ENCODE measurements around the gene ITGAE.

The ITGAE gene

DNA sequence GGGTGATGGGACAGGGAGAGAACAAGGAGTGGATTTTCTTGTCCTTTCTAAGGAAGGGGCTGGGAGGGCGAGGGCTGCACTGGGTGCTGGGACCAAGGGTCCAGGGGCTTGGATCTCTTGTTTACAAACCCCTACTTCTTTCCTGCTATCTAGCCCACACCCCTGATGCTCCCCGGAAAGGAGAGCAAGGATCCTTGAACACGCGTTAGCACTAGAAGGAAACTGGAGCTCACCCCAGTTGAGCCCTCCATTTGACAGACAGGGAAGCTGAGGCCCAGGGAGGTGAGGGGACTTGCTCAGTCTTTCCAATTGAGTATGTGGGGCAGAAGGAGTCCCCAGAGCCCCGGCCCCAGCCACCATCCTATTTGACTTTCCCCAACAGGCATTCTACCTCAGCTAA, 4.6 kb upstream of the ITGAE start:
- Histone ChIP-seq H3K4me1 (ENCODE audit: insufficient read depth, low read length, poor library complexity, severe bottlenecking) (peaks cover 9% of the 10 kb centered on the region), H3K4me2 (ENCODE audit: low read depth, low read length, poor library complexity, severe bottlenecking) (no peak overlapping the region), H3K79me2 (ENCODE audit: insufficient read depth, low read length) (no peaks in the 10 kb centered on the region), H3K27me3 (ENCODE audit: insufficient read depth, low read length, poor library complexity, severe bottlenecking) (no peaks in the 10 kb centered on the region), H3K9me3 (ENCODE audit: insufficient read depth, low read depth, low read length) (no peaks in the 10 kb centered on the region), H3K36me3 (ENCODE audit: insufficient read depth, low read length) (peaks cover 24% of the 10 kb centered on the region; the same call in 1 of the 2 replicates), H3K4me3 (ENCODE audit: low read length, poor library complexity, severe bottlenecking) (no peak overlapping the region), H3F3A (ENCODE audit: low read depth) (no peaks in the 10 kb centered on the region), H3K9me2 (replicated peaks; ENCODE audit: low read depth, low read length) (no peaks in the 10 kb centered on the region), H3K9ac (ENCODE audit: low read depth, low read length, poor library complexity, severe bottlenecking) (no peak overlapping the region), H2AFZ (ENCODE audit: low read length) (no peak overlapping the region), H4K20me1 (ENCODE audit: insufficient read depth, low read length, poor library complexity, severe bottlenecking) (no peaks in the 10 kb centered on the region)
- TF ChIP-seq EZH2phosphoT487 (IDR thresholded peaks at IDR 0.05; ENCODE audit: borderline replicate concordance): no peak
- TF ChIP-seq, protein P1, sequence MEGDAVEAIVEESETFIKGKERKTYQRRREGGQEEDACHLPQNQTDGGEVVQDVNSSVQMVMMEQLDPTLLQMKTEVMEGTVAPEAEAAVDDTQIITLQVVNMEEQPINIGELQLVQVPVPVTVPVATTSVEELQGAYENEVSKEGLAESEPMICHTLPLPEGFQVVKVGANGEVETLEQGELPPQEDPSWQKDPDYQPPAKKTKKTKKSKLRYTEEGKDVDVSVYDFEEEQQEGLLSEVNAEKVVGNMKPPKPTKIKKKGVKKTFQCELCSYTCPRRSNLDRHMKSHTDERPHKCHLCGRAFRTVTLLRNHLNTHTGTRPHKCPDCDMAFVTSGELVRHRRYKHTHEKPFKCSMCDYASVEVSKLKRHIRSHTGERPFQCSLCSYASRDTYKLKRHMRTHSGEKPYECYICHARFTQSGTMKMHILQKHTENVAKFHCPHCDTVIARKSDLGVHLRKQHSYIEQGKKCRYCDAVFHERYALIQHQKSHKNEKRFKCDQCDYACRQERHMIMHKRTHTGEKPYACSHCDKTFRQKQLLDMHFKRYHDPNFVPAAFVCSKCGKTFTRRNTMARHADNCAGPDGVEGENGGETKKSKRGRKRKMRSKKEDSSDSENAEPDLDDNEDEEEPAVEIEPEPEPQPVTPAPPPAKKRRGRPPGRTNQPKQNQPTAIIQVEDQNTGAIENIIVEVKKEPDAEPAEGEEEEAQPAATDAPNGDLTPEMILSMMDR (conservative IDR thresholded peaks at IDR 0.05; ENCODE audit: low read length): no peak

DNA sequence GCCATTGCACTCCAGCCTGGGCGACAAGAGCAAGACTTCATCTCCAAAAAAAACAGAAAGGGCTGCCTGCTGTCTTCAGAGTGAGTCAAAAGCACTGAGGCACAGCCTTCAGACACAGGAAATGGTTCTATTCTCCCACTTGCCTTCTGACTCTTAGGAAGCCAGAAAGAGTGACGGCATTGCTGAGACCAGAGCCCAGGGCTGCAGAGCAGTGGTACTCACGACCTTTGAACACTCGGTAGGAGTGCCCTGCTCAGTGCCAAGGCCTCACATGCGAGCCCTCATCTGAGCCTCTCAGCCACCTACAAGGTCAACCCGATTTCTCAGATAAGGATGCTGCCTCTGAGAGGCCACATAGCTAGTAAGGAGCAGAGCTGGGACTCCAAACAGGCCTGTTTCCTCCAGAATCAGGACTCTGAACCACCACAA, 3.5 kb upstream of the ITGAE start:
- Histone ChIP-seq H3F3A (ENCODE audit: low read depth) (no peaks in the 10 kb centered on the region), H3K9me2 (replicated peaks; ENCODE audit: low read depth, low read length) (no peaks in the 10 kb centered on the region), H2AFZ (ENCODE audit: low read length) (no peak overlapping the region), H3K9ac (ENCODE audit: low read depth, low read length, poor library complexity, severe bottlenecking) (no peak overlapping the region), H3K4me1 (ENCODE audit: insufficient read depth, low read length, poor library complexity, severe bottlenecking) (peaks cover 17% of the 10 kb centered on the region), H3K4me3 (ENCODE audit: low read length, poor library complexity, severe bottlenecking) (no peak overlapping the region), H3K79me2 (ENCODE audit: insufficient read depth, low read length) (no peaks in the 10 kb centered on the region), H3K4me2 (ENCODE audit: low read depth, low read length, poor library complexity, severe bottlenecking) (no peak overlapping the region), H3K27me3 (ENCODE audit: insufficient read depth, low read length, poor library complexity, severe bottlenecking) (no peaks in the 10 kb centered on the region), H3K36me3 (ENCODE audit: insufficient read depth, low read length) (peaks cover 15% of the 10 kb centered on the region; the same call in 1 of the 2 replicates), H3K9me3 (ENCODE audit: insufficient read depth, low read depth, low read length) (no peaks in the 10 kb centered on the region), H4K20me1 (ENCODE audit: insufficient read depth, low read length, poor library complexity, severe bottlenecking) (no peaks in the 10 kb centered on the region)
- TF ChIP-seq, protein P1 (conservative IDR thresholded peaks at IDR 0.05; ENCODE audit: low read length): no peak
- no peak for TF ChIP-seq EZH2phosphoT487 (IDR thresholded peaks at IDR 0.05; ENCODE audit: borderline replicate concordance)

DNA sequence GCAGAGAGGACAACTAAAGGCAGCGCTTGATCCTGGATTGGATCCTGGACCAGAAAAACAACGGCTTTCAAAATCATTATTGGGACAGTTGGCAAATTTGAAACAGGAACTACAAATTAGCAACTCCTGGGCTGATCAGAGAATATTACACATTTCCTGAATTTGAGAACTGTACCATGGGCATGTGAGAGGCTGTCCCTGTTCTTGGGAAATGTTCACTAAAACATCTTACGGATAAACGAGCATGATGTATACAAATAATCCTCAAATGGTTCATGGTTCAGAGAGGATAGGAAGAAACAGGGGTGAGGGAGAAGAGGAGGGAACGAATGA, 2.3 kb upstream of the ITGAE start:
- no peak overlapping the region for H2AFZ ChIP-seq (ENCODE audit: low read length)
- no peak overlapping the region for H3K9ac ChIP-seq (ENCODE audit: low read depth, low read length, poor library complexity, severe bottlenecking)
- H3K9me2 ChIP-seq (replicated peaks; ENCODE audit: low read depth, low read length): no peaks in the 10 kb centered on the region
- no peaks in the 10 kb centered on the region for H3K79me2 ChIP-seq (ENCODE audit: insufficient read depth, low read length)
- no peaks in the 10 kb centered on the region for H3K27me3 ChIP-seq (ENCODE audit: insufficient read depth, low read length, poor library complexity, severe bottlenecking)
- no peak overlapping the region for H3K4me2 ChIP-seq (ENCODE audit: low read depth, low read length, poor library complexity, severe bottlenecking)
- no peaks in the 10 kb centered on the region for H4K20me1 ChIP-seq (ENCODE audit: insufficient read depth, low read length, poor library complexity, severe bottlenecking)
- peaks cover 29% of the 10 kb centered on the region for H3K4me1 ChIP-seq (ENCODE audit: insufficient read depth, low read length, poor library complexity, severe bottlenecking)
- H3K36me3 ChIP-seq (ENCODE audit: insufficient read depth, low read length): peaks cover 14% of the 10 kb centered on the region; the same call in 1 of the 2 replicates
- no peaks in the 10 kb centered on the region for H3F3A ChIP-seq (ENCODE audit: low read depth)
- TF ChIP-seq, protein P1 (conservative IDR thresholded peaks at IDR 0.05; ENCODE audit: low read length): no peak
- no peak for TF ChIP-seq EZH2phosphoT487 (IDR thresholded peaks at IDR 0.05; ENCODE audit: borderline replicate concordance)
- no peak overlapping the region for H3K4me3 ChIP-seq (ENCODE audit: low read length, poor library complexity, severe bottlenecking)
- H3K9me3 ChIP-seq (ENCODE audit: insufficient read depth, low read depth, low read length): no peaks in the 10 kb centered on the region

Measured in Loucy (cell line).